HepG2 (cell line): ENCODE measurements around the gene ADGRG1. TPM values are rescaled to one million over a fixed set of nuclear protein-coding genes. Genes with fewer than 3 reads are reported as not detected.

Experiments
- GLI4 ChIP-seq: sonication (generic); formaldehyde crosslinking; IDR thresholded peaks from 2 replicates; pipeline ENCODE4 v1.5.1; 2020; ENCODE audit warnings: missing genetic modification reagents, mild to moderate bottlenecking, moderate library complexity, borderline replicate concordance
- HNRNPK ChIP-seq: fragments of 200-400 bp; formaldehyde crosslinking; IDR thresholded peaks from 2 replicates; pipeline ENCODE4 v1.6.1; 2018; ENCODE audit warnings: low read length, low read depth, moderate library complexity, mild to moderate bottlenecking; ENCODE audit not compliant: poor library complexity, severe bottlenecking
- HOXA9 ChIP-seq: sonication (generic); formaldehyde crosslinking; IDR thresholded peaks from 2 replicates; pipeline ENCODE4 v1.8.1; 2022; ENCODE audit warnings: missing genetic modification reagents, mild to moderate bottlenecking, moderate library complexity, borderline replicate concordance
- NR2C2 ChIP-seq: sonication (generic); formaldehyde crosslinking; IDR thresholded peaks from 2 replicates; pipeline ENCODE4 v1.4.0; 2020; ENCODE audit warnings: missing genetic modification reagents, mild to moderate bottlenecking, moderate library complexity, borderline replicate concordance
- RXRB ChIP-seq: IDR thresholded peaks from 2 replicates; pipeline ENCODE4 v1.6.1; 2016; ENCODE audit warnings: borderline replicate concordance, missing genetic modification reagents, missing compliant biosample characterization
- SP2 ChIP-seq: sonication (generic); formaldehyde crosslinking; IDR thresholded peaks from 2 replicates; pipeline ENCODE4 v1.5.1; 2020; ENCODE audit warnings: mild to moderate bottlenecking, missing genetic modification reagents
- TBP ChIP-seq: sonication (generic); formaldehyde crosslinking; IDR thresholded peaks from 2 replicates; pipeline ENCODE4 v1.5.0; 2020; ENCODE audit warnings: missing genetic modification reagents
- TBX2 ChIP-seq: sonication (generic); formaldehyde crosslinking; IDR thresholded peaks from 2 replicates; pipeline ENCODE4 v1.5.0; 2020; ENCODE audit warnings: missing genetic modification reagents, mild to moderate bottlenecking, borderline replicate concordance
- ZMYM3 ChIP-seq: sonication (generic); formaldehyde crosslinking; IDR thresholded peaks from 2 replicates; pipeline ENCODE4 v1.5.1; 2020; ENCODE audit warnings: mild to moderate bottlenecking, missing genetic modification reagents
- ZNF619 ChIP-seq: sonication (generic); formaldehyde crosslinking; IDR thresholded peaks from 2 replicates; pipeline ENCODE4 v1.4.0; 2020; ENCODE audit warnings: mild to moderate bottlenecking, missing genetic modification reagents
- ZNF768 ChIP-seq: sonication (generic); formaldehyde crosslinking; IDR thresholded peaks from 2 replicates; pipeline ENCODE4 v1.4.0; 2020; ENCODE audit warnings: missing genetic modification reagents
- polyA plus RNA-seq, 8 experiments: library from polyadenylated mRNA; depleted of rRNA in 3 of 8; stranded (reverse) in 7 of 8; unstranded in 1 of 8; fragments of >200 nt; fragmentation: Illumina TruSeq in 4 of 8; extraction: Trizol in 4 of 8; gene quantifications; 2 replicates each; pipeline versions ENCODE4 v1.2.1 to v1.2.3, GENCODE V29; 2011 to 2016; ENCODE audit warnings: low read depth in 4 of 8, missing spikeins in 1 of 8, mixed read lengths in 1 of 8; ENCODE audit not compliant: insufficient read depth in 1 of 8
- total RNA-seq, 5 experiments: library from RNA; depleted of rRNA; stranded (reverse); fragments of >200 nt; fragmentation: Illumina TruSeq; extraction: Trizol; gene quantifications; 2 replicates each; pipeline ENCODE4 v1.2.3, GENCODE V29; 2016; ENCODE audit warnings: low read depth in 1 of 5
- TF ChIP-seq, protein P1 (sequence below): sonication (generic); formaldehyde crosslinking; IDR thresholded peaks from 2 replicates; pipeline ENCODE4 v1.4.0; 2020; ENCODE audit warnings: mild to moderate bottlenecking, missing genetic modification reagents
- TF ChIP-seq, protein P2 (sequence below), 2 experiments: sonication (generic) in 1 of 2; formaldehyde crosslinking in 1 of 2; IDR thresholded peaks; 2 replicates each; pipeline versions ENCODE4 v1.6.1 to v1.9.0; 2014 to 2022; ENCODE audit warnings: antibody characterized with exemption in 1 of 2, borderline replicate concordance in 1 of 2, inconsistent platforms in 1 of 2, low read depth in 1 of 2, missing genetic modification reagents in 1 of 2

The ADGRG1 gene
- total and polyA plus RNA-seq, 2 of the 13 experiments (the other 11 are each of a cell fraction or from before 2014, with no cell fraction given), result 2.7 to 5.9 TPM

DNA sequence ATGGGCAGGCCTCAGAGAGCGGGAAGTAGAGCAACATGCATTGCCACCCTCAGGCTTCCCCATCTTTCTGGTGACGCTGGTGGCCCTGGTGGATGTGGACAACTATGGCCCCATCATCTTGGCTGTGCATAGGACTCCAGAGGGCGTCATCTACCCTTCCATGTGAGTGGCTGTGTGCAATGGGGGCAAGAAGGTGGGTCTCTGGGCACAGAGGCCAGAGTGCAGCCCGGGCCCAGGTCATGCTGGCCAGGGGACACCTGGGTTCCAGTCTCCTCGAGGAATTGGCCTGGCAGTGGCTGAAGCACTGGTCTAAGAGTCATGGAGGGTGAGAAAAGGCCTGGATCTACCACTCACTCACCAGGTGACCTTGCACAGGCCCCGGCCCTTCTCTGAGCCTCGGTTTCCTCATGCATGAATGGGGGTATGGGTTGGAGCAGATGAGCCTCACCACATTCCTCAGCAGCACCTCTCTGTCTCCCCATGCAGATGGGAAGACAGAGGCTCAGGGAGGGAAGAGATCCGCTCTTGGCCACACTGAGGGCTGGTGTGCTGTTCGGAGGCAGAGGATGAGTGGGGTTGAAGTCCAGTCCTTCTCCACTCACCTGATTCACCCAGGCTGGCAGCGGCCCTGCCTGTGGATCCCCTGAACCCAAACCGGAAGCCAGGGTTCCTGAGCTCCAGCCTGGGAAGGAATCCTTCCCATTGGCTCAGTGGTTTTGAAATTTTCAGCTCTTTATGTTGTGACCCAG is 32.5 kb downstream of the ADGRG1 start (continued):
- TF ChIP-seq ZMYM3 (CRISPR knock-in tag), result peak; percentile 51
- TF ChIP-seq ZNF619 (CRISPR knock-in tag), result 0 out of 2 replicates have a peak, but pooled peaks have one; percentile 0
- peak; percentile 34; the same call in 1 of the 2 replicates for TF ChIP-seq RXRB (CRISPR knock-in tag)
- TF ChIP-seq, protein P1, sequence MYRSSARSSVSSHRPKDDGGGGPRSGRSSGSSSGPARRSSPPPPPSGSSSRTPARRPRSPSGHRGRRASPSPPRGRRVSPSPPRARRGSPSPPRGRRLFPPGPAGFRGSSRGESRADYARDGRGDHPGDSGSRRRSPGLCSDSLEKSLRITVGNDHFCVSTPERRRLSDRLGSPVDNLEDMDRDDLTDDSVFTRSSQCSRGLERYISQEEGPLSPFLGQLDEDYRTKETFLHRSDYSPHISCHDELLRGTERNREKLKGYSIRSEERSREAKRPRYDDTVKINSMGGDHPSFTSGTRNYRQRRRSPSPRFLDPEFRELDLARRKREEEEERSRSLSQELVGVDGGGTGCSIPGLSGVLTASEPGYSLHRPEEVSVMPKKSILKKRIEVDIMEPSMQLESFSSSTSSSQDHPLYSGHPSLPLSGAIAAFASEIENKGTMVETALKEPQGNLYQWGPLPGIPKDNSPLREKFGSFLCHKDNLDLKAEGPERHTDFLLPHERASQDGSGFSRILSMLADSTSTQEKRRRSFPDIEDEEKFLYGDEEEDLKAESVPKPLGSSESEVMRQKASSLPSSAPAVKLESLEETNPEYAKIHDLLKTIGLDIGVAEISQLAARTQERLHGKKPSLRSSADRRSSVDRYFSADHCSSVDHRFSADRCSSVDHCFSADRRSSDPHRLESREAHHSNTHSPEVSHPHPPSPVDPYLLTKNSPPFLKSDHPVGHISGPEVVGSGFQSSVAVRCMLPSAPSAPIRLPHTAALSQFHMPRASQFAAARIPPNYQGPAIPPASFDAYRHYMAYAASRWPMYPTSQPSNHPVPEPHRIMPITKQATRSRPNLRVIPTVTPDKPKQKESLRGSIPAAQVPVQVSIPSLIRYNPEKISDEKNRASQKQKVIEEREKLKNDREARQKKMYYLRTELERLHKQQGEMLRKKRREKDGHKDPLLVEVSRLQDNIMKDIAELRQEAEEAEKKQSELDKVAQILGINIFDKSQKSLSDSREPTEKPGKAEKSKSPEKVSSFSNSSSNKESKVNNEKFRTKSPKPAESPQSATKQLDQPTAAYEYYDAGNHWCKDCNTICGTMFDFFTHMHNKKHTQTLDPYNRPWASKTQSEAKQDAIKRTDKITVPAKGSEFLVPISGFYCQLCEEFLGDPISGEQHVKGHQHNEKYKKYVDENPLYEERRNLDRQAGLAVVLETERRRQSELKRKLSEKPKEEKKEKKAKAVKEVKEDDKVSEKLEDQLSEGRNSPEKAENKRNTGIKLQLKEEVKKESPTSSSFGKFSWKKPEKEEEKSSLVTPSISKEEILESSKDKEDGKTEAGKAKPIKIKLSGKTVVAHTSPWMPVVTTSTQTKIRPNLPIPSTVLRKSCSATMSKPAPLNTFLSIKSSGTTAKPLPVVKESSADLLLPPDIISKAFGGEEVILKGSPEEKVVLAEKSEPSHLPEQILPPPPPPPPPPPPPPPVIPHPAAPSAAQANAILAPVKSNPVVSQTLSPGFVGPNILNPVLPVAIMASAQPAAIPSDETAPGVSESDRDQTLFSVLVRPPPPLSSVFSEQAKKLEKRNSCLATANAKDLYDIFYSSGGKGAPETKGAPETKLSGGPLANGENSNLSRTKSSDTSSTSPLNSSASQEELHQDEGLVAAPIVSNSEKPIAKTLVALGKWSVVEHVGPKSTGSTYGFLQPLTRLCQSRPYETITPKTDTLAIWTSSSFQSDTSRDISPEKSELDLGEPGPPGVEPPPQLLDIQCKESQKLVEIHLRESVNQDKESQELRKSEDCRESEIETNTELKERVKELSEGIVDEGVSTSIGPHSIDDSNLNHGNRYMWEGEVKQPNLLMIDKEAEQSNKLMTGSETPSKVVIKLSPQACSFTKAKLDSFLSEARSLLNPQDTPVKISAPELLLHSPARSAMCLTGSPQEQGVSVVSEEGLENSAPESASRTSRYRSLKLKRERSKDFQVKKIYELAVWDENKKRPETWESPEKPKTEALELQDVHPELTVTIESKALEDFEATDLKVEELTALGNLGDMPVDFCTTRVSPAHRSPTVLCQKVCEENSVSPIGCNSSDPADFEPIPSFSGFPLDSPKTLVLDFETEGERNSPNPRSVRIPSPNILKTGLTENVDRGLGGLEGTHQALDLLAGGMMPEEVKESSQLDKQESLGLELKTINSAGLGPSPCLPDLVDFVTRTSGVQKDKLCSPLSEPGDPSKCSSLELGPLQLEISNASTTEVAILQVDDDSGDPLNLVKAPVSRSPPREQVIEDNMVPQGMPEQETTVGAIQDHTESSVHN, result peak; percentile 24; the same call in 1 of the 2 replicates
- TF ChIP-seq TBX2, result 0 out of 2 replicates have a peak, but pooled peaks have one; percentile 27
- no peak for TF ChIP-seq SP2
- no peak for TF ChIP-seq HNRNPK
- TF ChIP-seq NR2C2 (CRISPR knock-in tag), result no peak; the same call in 1 of the 2 replicates
- TF ChIP-seq GLI4 (CRISPR knock-in tag), result 0 out of 2 replicates have a peak, but pooled peaks have one; percentile 35
- TF ChIP-seq, protein P2, sequence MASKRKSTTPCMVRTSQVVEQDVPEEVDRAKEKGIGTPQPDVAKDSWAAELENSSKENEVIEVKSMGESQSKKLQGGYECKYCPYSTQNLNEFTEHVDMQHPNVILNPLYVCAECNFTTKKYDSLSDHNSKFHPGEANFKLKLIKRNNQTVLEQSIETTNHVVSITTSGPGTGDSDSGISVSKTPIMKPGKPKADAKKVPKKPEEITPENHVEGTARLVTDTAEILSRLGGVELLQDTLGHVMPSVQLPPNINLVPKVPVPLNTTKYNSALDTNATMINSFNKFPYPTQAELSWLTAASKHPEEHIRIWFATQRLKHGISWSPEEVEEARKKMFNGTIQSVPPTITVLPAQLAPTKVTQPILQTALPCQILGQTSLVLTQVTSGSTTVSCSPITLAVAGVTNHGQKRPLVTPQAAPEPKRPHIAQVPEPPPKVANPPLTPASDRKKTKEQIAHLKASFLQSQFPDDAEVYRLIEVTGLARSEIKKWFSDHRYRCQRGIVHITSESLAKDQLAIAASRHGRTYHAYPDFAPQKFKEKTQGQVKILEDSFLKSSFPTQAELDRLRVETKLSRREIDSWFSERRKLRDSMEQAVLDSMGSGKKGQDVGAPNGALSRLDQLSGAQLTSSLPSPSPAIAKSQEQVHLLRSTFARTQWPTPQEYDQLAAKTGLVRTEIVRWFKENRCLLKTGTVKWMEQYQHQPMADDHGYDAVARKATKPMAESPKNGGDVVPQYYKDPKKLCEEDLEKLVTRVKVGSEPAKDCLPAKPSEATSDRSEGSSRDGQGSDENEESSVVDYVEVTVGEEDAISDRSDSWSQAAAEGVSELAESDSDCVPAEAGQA (IDR thresholded peaks at IDR 0.05; ENCODE audit: low read depth), result 0 out of 2 replicates have a peak, but pooled peaks have one; percentile 30
- TF ChIP-seq, protein P2 (CRISPR knock-in tag; IDR thresholded peaks at IDR 0.05; ENCODE audit: borderline replicate concordance), result no peak
- peak; percentile 93 for TF ChIP-seq ZNF768 (CRISPR knock-in tag)
- no peak for TF ChIP-seq TBP (CRISPR knock-in tag)
- no peak for TF ChIP-seq HOXA9 (CRISPR knock-in tag)
